NCI-H1092 treated with DMSO at 0.1 percent for 48 hours (cell line): ENCODE data around the gene SOHLH1.
A peak's percentile ranks its signal among the peaks of the same experiment; 100 is the strongest.

Experiments
- DNase-seq: peaks from one replicate; lab custom pipeline; 2025; lab: John Stamatoyannopoulos, UW

Gene SOHLH1

DNA sequence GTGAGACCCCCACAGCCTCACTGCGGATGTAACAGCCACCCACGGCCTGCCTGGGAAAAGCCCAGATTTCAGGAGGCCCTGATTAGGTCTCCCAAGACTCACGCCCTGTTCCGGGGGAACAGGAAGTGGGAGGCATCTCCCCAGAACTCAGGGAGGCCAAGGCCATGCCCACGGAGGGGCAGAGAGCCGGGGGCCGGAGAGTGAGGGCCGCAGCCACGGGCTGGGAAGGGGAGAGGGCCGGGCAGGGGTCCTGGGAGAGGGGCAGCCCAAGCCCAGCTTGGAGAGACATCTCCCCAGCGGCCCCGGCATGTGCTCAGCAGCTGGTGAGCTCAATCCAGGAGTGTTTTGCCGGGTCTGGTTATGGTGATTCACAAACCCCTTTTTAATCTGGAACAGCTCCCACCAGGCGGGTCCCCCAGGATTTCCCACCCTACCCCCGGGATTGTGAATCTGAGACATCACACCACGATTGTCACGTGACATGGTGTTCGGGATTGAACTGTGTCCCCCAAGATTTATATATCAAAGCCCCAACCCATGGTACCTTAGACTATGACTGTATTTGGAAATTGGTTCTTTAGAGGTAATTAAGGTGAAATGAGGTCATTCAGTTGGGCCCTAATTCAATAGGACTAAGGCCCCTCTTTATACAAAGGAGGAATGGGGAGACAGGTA, 29.3 kb upstream of the SOHLH1 start:
- no peak for DNase-seq

DNA sequence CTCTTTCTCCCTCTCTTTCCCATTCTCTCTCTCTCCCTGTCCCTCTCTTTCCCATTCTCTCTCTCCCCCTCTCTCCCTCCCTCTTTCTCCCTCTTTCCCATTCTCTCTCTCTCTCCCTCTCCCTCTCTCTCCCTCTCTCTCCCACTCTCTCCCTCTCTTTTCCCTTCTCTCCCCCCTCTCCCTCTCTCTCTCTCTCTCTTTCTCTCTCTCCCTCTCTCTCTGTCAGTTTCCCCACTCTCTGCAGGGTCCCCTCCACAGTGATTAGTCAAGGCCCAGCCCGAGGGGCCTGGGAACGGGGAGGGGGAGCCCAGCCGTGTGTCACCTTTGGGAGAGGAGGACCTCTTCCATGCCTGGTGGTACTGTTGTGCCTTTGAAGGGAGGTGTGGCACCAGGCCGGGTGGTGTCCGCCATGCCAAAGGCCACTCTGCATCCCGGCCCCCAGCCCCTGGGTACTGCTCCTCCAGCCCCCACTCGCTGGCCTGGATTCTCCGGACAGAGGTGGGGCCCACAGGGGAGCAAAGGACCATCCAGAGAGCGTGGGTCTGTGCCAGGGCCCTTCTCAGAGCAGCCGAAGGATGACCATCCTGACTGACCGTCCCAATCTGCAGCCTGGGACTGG, 28.1 kb upstream of the SOHLH1 start:
- no peak for DNase-seq

DNA sequence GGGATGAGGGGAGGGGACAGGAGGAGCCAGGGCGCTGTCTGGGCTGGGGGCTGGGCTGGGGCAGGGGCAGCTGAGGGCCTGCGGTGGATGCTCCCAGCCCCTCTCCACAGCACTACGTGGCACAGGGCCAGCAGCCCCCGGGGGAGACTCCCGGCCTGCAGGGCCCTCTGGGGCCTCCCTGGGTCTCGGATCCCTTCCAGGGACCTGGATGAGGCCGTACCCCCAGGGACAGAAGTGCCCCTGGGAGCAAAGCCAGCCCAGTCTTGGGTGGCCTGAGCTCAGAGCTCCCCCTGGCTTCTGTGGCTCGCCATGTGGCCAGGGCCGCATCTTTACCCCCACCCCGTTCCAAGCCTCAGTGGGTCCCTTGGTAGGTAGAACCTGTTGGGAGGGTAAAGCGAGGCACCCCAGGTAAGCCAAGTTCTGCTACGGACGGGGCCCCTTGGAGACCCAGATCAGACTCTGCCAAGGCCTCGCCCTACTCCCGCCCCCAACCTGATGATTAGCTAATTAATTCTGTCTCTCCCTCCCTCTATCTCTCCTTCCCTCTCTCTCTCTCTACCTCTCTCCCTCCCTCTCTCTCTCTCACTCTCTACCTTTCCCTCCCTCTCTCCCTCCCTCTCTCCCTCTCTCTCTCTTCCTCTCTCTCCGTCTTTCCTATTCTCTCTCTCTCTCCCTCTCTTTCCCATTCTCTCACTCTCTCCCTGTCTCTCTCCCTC, 27.0 kb upstream of the SOHLH1 start:
- DNase-seq, result peak; percentile 4

DNA sequence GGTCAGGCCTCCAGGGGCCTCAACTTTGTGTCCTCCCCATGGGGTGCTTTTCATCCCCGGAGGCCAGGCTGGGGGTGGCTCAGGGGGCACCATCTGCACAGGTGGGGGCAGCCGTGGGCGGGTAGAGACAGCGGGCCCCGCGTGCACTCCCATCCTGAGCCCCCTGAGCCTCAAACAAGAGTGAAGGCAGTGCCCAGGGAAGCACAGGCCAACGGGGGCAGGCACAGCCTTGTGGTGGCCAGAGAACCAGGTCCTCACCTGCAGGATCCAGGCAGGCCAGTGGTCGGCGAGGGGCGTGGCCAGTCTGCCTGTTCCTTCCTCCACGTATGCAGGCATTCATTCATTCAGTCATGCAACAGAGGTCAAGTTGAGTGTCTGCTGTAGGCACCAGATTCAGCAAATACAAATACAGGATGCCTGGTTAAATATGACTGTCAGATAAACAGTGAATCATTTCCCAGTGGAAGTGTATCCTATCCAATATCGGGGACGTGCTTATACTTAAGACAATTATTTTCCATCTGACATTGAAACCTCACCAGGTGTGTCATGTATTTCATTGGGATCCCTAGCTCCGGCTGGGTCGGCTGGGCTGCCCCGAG, 25.0 kb upstream of the SOHLH1 start:
- no peak for DNase-seq

DNA sequence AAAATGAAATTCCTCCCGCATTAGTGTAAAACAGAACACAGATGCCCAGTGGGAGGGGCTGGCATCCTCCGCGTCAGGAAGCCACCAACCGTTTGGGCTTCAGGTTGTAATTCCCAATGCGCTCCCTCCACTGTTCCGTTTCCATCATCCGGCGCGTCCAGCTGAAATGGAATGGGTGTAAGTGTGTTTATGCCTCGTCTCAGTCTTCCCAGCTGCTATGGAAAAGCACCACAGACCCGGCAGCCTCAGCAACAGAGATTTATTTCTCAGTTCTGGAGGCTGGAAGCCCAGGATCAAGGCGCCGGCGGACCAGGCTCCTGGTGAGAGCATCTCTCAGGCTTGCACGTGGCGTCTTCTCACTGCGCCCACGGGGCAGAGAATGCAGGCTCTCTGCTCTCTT, 23.1 kb upstream of the SOHLH1 start:
- no peak for DNase-seq

DNA sequence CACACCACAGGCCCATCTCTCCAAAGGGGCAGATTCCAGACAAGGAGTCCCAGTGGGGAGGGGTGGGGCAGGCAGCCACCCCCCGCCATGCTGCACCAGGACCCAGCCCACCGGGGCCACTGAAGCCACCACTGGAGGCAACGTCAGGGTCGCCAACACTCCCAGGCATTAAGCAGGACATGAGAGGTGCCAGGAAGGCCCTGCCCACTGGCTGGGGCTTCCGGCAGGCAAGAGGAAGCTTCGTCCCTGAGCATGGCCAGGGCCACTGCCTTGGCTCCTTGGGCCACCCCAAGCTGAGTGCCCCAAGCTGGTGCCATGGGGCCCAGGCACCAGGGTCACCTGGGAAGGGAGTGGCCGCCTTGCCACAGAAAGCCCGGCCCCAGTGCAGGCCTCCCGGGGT, 20.2 kb upstream of the SOHLH1 start:
- no peak for DNase-seq

DNA sequence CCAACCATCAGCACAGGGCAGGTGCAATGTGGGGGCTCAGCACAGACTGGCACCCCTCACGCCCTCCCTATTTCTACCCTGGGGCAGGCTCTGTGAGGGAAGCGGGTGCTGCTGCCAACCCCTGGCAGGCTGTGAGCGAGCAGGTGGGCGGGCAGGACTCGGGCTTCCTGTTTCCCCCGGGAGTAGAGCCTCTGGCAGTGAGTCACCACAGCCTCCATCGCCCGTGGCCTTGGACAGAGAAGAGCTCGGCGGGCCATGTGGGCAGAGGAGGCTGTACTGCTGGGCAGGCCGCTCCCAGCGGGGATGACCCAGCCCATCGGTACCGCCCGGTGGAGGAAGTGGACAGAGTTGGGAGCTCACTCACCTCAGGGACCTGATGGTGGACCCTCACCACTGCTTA, 19.3 kb upstream of the SOHLH1 start:
- peak; percentile 16 for DNase-seq

DNA sequence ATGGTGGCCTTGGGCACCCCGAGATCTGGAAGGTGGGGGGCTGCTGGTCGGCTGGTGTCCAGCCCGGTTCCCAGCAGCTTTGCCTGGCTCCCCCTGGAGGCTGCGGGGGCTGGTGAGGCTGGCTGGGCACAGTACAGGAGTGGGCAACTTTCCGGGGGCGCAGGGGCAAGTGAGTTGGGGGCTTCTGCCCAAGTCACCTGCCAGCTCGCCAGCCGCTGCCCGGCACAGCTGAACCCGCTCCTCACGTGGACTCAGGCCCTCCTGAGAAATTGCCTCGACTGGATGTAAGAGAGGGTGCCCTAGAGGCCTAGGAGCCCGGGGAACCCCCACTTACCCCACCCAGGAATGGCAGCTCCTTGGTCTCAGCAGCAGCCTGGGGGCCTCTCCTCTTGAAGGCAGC, 18.1 kb upstream of the SOHLH1 start:
- no peak for DNase-seq

DNA sequence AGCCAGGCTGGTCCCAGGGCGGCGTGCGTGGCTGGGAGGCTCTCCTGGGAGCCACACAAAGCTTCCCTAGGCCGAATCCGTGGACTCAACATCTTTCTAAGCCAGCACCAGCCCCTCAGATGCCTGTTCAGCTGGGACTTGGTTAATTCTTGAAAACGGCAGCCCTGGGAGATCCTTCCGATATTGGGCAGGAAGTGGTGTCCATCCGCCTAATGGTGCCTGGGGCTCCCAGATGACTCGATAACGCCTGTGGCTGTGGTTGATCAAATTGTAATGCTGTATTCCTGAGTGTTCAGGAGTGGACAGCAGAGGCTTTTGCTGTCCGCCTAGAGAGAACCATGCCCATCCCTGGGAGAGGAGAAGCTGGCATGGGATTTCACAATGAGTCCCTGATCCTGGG, 16.8 kb upstream of the SOHLH1 start:
- no peak for DNase-seq

DNA sequence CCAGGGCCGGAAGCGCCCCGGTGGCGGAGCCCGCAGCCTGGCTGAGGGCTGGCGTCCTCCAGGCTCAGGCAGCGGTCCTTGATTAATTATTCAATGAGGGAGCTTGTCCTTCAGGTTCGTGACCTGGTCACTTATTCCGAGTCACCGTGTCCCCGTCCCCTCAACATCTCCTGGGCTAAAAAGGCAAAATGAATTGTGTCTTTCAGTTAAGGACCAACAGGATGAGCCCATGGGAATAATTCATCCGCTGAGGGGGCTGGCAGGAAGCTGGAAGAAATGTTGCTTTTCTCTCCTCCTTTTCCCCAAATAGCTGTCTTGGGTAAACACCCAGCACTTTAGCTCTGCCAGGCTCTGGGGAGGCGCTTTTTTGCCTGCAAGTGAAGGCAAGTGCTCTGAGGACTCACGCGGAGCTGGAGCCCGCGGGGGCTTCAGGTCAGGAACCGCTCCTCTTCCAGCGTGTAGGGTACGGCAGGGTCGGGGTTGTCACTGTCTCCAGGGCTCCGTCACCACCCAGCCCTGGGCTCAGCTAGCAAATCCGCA, 15.8 kb upstream of the SOHLH1 start:
- no peak for DNase-seq

DNA sequence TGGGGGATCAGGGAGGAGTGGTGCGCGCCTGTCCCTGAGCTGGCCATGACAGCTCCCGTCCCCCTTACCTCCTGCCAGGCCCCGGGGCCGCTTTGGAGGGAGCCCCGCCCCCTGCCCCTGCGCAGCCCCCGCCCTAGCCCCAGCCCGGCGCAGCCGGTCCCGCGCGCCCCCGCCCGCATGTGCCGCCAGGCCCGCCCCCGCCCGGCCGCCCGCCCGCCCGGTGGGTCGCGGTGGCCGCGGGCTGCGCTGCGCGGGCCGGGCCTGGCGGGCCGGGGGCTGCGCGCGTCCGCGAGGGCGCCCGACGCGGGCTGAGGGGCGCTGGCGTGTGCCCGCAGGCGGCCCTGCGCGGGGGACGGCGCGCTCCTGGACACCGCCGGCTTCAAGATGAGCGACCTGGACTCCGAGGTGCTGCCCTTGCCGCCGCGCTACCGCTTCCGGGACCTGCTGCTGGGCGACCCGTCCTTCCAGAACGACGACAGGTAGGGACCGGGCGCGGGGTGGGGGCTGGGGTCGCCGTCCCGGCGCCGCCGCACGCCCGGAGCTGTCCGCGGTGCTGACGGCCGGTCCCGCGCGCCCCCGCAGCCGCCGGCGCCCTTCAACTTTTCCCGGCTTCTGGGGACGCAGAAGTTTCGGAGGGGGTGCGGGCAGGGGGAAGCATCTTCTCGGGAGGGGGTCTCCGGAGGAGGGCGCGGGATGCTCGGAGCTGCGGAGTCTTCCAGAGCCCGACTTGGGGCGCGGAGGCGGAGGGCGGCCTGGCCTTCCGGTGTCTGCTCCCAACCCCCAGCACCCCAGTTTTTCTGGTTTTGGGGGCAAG, 15.2 kb upstream of the SOHLH1 start:
- DNase-seq, result no peak

DNA sequence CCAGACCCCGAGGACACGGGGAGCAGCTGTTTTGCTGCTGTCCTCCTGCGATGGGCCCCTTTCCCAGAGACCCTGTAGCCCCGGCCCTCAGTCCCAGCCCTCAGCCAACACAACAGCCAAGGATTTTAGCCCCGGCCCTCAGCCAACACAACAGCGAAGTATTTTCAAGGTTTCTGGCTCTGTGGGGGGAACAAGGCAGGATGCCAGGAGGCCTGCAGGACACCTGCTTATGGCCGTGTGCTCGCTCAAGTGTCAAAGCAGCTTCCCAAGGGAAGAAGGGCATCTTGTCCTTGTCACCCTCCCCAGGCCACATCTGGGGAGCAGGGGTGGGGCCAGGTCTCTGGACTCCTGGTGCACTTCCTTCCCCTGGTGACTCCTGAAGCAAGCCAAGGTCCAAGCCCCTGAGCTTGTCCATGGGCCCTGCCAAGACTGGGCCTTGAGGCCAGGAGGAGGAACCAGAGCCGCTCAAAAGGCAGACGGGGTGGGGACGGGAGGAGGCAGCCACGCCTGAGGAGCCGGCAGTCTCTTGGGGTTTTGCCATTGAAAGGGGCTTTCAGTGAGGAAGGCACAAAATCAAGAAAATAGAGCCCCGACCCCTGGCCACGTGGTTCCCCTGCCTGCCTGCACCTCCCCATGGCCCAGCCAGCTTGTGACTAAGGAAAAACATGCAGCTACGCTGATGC, 13.5 kb upstream of the SOHLH1 start:
- no peak for DNase-seq

DNA sequence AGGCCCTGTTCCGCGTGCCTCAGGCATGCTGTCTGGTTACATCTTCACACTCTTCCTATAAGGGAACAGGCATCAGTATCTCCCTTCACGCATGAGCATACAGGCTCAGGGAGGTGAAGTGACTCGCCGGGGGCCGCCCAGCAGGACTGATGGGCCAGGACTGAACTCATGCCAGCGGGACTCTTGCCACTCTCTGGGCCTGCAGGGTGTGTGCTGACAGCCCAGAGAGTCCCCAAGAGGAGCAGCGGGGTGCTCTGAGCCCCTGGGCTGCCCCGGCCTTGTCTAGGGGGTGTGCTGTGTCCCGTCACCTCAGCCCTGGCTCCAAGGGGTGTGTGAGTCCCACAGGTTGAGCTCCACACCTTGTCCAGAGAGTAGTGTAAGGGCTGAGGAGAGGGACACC, 12.6 kb upstream of the SOHLH1 start:
- DNase-seq, result no peak

DNA sequence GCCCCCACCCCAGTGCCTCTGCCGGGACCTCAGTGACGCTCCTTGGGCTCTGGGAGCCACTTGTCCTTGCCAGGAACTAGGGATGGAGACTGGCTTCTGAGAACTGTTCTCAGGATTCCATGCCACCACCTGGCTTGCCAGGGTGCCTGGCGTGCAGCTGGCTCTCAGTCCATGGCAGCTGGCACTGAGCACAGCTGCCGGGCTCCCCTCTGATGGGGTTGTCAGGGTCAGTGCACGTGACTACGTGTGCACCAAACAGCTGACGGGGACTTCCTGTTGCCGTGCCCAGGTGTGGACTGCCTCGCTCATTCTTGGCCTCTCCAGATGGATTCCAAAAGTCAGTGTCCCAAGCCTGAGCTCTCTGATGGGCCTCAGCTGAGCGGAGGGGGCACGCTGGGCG, 12.1 kb upstream of the SOHLH1 start:
- peak; percentile 25 for DNase-seq

DNA sequence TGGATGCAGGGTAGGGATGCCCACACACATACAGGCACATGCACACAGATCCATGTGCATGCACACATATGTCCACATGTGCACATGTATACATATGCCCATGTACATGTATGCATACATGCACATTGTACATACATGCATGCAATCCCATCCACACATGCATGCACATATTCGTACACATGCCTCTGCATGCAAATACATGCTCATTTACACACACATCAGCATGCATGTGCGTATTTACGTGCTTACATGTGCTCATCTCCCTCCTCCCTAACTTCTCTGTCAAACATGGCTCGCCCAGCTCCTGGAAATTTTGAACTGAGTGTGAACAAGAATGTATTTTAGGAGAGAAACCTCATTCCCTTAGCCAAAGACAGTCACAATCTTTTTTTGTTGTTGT, 8.9 kb upstream of the SOHLH1 start:
- no peak for DNase-seq

DNA sequence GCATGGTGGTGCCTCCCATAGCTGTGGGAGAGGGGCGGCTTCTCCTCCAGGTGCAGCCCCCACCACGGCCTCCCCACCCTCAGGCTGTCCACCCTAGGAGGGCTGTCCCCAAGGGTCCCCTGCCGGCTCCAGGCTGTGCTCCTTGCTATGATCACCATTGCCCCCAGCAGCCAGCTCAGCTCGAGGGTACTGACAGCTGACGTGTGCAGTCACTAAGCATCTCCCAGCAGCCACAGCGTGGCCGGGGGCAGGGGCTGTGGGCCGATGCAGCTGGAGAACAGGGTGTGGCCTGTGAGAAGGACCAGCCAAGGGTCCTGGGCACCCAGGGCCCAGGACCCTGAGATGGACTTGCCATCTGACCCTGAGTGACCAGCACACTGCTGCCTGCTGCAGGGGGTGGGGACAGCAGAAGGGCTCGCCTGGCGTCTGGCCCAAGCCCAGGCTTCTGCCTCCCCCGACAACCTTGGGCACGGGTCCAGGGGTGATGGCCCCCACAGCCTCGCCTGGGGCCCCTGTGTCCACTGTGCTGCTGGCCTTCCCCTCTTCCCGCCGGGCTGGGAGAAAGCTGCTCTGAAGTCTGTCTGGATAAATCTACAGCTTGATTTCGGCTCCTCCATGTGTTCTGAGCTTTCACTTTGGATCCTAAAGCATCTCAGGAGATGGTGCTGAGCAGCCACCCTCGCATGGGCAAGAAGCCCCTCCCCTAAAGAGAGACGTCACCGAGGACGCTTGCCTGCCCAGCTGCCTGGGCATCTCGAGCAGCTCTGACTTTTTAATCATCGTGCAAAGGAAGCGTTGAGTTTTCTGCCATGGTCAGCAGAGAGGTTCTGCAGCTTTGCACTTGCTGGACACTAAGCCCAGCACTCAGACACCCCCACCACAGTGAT, 8.2 kb upstream of the SOHLH1 start:
- DNase-seq, result no peak

DNA sequence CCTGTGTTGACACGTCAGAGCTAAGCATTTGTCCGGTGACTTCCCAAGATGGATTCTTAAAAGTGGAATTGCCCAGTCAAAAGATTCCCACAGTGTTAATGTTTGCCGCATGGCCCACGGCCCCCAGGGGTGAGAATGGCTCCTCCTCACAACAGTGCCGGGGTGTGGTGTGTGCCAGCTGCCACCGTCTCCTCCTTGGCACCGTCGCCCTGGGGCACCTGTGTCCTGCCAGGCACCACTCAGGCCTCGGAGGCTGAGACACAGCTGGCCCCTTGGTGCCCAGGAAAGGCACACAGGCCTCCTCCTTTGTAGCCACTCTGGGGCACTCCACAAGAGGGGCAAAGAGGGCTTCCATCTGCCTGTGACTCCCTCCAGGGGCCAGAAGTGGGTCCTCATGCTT, 7.0 kb upstream of the SOHLH1 start:
- DNase-seq, result no peak

DNA sequence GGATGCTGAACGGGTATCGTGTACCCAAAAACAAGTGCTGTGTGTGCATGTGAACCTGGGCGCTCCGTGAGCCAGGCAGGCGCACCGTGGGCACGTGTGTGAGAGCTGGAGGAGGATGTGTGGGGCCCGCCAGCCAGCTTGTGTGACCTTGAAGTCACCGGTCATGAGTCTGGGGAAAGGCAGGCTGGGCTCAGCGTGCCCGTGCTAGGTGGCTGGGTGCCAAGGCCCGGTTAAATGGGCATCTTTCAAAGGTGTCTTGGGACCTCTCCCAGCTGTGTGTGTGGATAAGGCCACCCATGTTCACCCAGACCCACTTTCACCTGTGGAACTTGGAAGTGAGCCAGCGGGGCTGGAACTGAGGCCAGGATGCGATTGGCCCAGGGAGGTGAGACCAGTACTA, 6.1 kb upstream of the SOHLH1 start:
- peak; percentile 46 for DNase-seq

DNA sequence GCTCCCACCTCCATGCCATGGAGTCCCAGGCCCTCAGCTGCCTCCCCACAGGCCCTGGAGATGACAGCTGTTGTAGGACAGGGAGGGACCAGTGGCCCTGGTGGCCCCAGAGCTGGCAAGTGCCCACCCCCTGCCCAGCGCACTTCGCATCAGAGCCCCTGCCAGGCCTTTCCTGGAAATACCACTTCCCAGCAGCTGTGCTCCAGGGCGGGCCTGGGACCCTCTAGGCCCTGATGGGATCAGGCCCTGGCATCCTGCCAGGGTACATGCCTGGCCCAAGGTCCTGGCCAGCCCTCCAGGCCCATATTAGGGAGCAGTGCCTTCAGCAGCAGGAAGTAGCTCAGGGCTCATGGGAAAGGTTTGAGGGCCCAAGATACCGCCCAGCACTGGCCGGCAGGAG, 5.2 kb upstream of the SOHLH1 start:
- DNase-seq, result no peak

DNA sequence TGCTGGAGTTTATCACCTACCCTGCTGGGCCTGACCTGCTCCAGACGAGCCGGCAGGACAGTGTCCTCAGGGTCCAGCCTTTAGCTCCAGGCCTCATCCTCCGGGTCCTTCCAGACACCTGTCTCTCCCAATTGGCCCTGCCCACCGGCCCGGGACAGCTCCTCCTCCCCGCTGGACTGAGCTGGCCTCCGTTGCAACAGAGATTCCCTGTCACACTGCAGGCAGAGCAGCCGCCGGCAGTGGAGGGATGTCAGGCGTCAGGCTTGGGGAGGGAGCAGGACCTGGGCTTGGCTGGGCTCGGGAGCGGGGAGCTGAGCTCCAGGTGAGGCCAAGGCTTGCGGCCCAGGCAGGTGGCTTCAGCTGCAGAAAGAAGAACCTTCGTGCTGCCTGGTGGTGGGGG, 4.4 kb upstream of the SOHLH1 start:
- DNase-seq, result no peak
